Inferior parietal cortex (tissue), 1 donor: ENCODE results near the gene DNAH3.
"Not testable (repeated sequence)": the region's sequence is repeated elsewhere in the genome, so short reads cannot be mapped to it uniquely, and the experiment has no call there.

Source experiments
- DNase-seq: peaks from one replicate; pipeline ENCODE4 v3.0.0-alpha.2; 2016; ENCODE audit errors: extremely low spot score

Gene DNAH3

DNA sequence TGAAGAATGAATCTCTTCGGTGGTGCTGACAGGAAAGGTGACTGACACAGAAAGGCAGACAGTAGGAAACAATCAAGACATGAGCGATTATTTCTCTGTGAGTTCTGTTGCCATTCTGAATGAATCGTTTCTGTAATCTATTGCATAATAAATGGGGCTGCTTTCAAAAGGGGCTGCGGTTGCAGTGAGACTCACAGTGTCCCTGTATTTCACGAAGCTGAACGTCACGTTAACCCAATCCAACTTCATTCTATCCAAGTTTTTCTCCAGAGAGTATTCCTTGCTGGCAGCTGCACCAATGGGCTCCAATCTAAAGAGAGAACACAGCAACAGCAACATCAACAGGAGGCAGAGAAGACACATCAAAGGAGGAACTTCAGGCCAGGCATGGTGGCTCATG is 75.4 kb downstream of the DNAH3 start:
- DNase-seq, result no peak

DNA sequence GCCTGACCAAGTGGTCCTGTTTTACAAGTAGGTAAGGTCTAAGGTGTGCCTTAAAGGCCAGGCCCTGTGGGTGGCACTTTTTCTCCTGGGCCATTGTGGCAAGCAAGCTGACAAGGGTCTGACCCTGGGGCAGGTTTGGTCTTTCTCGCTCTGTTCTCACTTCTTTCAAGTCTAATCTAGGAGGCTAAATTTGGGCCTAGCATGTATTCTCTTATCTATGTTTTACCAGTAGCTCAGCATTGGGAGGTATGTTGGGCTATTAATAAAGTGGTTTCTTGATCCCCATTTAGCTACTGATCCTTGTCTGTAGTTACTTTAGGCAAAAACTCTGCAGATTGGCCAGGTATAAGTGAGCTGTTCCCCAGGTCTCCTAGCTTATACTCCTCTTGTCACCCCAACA is 77.7 kb downstream of the DNAH3 start:
- DNase-seq, result no peak

DNA sequence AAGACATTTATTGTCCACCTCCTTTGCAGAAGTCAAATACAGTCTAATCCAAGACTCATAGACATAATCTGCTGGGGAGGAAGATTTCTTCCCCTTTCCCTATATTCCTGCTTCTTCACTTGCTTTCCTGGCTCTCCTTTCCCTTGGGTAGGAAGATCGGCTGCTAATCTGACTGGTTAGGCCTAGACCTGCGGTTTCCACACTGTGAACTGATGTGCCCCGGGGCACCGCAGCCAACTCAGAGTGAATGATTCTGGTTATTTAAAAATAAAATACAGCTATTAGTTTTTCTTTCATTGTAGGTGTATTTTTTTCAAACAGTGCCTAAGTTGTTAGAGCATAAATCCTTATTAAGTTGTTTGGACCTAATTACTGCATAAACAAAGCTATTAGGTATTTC is 78.9 kb downstream of the DNAH3 start:
- DNase-seq, result no peak

DNA sequence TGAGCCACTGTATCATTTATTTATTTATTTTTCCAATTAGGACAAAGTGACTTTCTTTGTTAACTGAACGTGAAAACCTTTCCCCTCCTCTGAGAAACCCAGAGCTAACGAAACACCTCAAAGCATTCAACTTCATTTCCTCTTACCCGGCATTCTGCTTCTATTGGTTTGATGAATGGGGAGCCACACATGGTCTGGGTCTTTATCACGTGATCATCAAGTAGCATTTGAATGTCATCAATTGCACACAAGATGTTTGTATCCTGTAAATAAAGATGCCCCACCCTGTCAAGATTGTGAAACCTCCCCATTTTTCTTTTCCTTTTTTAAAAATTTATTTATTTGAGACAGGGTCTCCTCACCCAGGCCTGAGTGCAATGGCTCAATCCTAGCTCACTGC is 80.1 kb downstream of the DNAH3 start:
- no peak for DNase-seq

DNA sequence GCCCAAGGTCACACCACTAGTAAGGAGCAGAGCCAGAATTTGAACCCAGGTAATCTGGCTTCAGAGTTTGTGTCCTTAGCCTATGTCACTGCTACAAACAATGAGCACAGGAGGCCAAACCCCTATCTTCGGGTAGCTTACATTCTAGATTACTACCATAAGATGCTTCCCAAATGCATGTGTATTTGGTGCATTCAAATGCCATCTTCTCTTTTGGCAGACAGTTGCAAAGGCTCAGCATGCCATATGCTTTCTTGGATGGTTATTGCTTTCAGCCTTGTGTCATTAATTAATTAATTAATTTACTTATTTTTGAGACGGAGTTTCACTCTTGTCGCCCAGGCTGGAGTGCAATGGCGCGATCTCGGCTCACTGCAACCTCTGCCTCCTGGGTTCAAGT is 80.7 kb downstream of the DNAH3 start:
- DNase-seq, result no peak

DNA sequence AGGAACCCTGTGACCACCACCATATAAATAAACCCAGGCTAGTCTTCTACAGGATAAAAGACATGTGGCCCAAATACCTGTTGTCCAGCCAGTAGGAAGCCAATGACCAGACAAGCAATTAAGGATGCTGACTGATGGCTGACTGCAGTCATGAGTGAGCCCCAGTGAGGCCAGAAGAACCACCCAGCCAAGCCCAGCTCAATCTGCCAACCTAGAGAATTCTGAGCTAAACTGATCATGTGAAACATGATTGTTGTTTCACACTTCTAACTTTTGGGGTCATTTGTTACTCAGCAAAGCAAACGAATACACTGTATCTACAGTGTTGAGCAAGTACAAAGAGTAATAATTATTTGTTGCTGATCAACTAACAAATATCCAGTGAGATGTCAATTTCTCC is 86.4 kb downstream of the DNAH3 start:
- DNase-seq, result no peak

DNA sequence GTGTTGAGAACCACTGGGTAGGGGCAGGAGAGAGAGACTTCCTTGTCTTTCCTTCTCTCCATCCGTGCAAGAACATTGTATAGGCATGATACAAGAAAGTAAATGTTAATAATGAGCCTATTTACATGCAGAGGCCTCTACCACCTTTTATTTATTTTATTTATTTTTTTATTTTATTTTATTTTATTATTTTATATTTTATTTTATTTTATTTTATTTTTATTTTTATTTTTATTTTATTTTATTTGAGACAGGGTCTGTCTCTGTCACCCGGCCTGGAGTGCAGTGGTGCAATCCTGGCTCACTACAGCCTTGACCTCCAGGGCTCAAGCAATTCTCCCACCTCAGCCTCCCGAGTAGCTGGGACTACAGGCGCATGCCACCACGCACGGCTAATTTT is 87.3 kb downstream of the DNAH3 start:
- DNase-seq, result not testable (repeated sequence)

DNA sequence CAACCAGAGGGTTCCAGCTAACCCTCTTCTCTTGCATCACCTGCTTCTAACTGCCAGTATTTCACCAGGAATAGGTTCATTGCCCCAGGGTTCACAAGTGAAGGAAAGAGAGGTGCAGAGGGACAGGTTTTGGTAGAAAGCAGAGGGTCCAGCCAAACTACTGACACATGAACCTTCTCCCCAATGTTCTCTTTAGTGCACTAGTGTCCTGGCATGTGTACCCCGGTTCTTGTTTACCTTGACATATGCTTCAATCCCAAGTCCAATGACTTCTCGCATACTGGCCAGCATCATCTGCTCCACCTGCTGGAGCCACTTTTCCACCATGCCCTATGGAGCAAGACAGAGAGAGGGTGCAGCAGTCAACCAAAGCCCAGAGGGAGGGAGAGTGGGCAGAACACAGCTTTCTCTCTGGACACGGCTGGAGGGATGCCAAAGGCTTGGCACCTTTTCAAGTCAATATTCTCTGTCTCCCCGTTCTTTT is 90.6 kb downstream of the DNAH3 start:
- DNase-seq, result no peak

DNA sequence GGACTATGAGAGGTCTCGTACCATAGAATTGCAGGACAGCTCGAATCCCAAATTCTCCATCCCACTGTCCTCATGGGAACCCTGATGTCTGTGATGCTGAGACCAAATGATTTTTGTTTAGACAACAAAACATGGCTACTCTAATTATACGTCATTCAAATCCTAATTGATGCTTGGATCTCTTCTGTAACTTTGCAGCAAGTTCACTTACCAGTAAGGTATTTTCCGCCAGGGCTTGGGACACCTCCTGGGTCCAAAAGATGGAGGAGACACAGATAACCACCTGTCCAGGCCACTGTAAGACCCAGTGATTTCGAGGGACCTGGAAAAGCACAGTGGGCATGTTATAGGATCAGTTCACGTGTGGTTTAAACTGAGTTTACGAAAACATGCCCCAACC is 92.8 kb downstream of the DNAH3 start:
- no peak for DNase-seq

DNA sequence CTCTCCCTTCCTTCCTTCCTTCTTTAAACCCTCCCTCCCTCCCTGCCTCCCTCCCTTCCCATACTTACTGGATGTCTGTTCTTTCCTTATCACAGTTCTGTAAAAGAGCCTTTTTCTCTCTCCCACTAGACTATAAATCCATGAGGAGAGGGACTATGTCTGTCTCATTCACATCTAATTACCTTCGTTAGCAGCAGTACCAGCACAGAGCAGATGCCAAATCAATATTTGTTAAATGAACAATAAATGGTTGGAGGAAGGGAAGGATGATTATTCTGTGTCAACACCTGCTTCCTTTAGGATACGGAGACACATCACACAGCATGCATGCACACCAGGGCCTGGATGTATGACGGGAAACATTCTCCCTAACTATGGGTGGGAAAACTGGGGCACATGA is 94.2 kb downstream of the DNAH3 start:
- DNase-seq, result no peak

DNA sequence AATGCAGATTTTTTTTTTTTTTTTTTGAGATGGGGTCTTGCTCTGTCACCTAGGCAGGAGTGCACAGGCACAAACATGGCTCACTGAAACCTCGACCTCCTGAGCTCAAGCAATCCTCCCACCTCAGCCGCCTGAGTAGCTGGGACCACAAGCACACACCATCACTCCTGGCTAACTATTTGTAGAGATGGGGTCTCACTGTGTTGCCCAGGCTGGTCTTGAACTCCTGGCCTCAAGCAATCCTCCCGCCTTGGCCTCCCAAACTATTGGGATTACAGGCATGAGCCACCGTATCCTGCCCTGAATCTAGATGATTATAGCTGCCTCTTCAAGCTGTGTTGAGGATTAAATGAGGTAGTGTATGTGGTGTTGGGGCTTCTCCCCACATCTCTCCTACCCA is 94.9 kb downstream of the DNAH3 start:
- DNase-seq, result not testable (repeated sequence)

DNA sequence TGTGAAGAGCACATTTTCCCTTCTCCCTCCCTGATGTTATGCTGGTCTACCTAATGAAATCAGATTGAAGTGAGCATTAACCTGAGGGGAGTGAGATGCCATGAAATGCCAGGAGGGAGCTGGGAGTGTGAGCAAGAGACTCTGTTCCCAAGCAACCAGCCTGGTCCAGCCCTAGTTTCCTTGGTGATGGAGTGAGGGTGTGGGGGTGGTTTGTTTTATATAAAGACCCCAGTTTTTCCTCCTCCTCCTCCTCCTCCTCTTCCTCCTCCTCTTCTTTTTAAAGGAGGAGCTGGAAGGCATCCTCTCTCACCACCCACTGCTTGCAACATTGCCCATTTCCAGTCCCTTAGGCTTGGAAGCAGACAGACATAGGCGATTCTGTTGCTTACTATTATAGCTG is 97.1 kb downstream of the DNAH3 start:
- DNase-seq, result peak; percentile 9

DNA sequence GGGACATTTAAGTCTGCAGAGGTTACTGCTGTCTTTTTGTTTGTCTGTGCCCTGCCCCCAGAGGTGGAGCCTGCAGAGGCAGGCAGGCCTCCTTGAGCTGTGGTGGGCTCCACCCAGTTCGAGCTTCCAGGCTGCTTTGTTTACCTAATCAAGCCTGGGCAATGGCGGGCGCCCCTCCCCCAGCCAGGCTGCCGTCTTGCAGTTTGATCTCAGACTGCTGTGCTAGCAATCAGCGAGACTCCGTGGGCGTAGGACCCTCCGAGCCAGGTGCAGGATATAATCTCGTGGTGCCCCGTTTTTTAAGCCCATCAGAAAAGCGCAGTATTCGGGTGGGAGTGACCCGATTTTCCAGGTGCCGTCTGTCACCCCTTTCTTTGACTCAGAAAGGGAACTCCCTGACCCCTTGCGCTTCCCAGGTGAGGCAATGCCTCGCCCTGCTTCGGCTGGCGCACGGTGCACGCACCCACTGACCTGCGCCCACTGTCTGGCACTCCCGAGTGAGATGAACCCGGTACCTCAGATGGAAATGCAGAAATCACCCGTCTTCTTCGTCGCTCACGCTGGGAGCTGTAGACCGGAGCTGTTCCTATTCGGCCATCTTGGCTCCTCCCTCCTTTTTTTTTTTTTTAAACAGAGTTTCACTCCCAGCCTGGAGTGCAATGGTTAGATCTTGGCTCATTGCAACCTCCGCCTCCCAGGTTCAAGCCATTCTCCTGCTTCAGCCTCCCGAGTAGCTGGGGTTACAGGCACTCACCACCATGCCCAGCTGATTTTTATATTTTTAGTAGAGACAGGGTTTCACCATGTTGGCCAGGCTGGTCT is 102.3 kb downstream of the DNAH3 start:
- DNase-seq, result not testable (repeated sequence)

DNA sequence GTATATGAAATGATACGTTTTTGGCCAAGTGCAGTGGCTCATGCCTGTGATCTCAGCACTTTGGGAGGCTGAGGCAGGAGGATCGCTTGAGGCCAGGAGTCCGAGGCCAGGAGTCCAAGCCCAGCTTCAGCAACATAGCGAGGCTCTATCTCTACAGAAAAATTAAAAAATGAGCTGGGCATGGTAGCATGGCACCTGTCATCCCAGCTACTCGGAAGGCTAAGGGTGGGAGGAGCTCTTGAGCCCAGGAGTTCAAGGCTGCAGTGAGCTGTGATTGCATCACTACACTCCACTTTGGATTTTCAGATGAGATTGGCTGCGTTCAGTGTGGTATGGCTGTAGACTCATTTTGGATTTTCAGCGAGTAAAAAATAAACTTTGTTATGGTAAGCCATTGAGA is 112.4 kb downstream of the DNAH3 start:
- no peak for DNase-seq

DNA sequence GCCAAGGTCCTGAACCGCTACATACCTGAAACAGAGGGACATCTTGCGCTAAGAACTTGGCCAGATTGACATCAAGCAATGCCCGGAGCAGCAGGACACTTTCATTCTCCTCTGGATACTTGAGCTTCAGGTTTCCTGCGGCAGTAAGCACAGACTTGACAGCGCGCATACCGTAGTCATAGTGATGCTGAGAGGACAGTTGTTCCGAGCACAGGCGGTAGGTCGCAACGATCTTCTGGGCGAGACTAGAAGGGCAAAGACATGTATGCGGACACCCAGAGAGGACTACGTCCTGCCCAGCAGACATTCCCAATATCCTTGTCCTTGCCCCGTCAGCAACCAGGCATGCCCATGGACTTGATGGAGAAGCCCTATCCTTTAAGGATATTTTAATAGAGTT is 112.9 kb downstream of the DNAH3 start:
- DNase-seq, result no peak

DNA sequence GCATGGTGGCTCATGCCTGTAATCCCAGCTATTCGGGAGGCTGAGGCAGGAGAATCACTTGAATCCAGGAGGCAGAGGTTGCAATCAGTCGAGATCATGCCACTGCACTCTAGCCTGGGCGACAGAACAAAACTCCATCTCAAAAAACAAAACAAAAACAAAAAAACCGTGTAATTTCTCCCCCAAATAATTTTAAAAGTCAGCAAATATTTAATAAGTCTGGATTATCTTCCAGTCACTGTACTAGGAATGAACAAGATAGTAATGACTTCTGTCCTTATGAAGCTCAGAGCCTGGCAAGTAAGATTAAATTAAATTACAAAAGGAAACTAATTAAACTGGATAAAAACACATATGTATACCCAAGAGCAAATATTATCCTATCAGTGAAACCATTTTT is 113.5 kb downstream of the DNAH3 start:
- no peak for DNase-seq

DNA sequence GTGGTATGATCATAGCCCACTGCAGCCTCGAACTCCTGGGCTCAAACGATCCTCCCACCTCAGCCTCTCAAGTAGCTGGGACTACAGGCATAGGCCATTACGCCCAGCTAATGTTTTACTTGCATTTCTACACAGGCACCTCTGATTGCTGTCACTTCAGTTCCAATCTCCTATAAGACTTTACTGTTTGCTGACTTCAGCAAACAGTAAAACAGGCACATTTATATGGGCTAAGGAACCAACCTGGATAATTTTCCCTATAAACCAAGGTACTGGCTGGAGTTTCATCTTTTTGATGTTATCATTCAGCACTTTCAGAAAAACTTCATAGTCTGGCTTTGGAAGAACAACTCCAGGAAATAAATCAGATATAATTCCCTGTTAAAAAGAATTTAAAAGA is 114.2 kb downstream of the DNAH3 start:
- no peak for DNase-seq

DNA sequence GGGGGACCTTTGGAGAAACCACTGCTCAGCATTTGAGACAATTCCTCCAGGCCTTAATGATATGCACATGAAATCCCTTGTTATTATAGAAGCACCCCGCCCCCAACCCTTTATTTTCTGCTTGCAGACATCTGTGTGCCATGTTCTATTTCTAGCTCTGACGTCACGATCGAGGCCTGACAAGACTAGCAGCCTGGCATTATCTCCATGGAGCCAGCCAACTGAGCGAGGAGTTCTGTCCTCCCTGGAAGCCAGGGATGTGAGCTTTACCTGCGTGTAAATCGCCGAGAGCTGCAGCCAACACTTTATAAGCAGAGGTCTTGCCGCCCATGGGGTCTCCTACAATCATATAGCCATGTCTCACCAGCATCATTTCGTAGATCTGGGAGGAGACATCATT is 116.9 kb downstream of the DNAH3 start:
- no peak for DNase-seq

DNA sequence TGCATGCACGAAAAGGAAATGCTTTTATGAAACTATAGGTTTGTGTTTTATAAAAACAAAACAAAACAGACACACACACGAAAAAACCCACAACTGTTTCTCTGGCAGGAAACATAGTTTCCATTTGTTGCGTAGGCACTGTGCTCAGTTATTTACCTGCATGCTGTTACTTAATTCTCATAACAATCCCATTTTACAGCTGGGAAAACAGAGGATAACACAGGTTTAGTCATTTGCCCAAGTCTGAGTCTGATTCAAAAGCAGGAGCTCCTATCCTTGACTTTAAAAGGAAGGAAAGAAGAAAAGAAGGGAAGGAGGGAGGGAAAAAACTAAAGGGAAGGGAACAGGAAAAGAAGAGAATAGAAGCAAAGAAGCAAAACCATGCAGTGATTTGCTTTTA is 117.4 kb downstream of the DNAH3 start:
- no peak for DNase-seq

DNA sequence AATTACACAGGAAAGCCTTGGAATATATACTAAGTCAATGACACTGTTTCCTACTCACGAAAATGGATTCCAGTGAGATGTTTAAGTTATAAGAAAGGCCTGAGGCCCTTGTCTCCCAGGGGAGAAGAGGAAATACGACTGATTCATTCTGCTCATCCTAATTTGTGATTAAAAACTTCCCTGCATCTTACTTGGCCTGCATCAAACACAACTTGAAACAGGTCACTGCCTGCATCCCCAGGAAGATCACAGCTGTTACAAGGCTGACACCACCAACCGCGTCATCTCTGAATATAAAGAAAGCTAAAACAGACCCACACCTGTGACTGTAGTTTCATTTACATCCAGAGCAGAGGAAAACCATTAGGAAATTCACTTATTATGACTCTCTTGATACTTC is 121.9 kb downstream of the DNAH3 start:
- DNase-seq, result no peak

DNA sequence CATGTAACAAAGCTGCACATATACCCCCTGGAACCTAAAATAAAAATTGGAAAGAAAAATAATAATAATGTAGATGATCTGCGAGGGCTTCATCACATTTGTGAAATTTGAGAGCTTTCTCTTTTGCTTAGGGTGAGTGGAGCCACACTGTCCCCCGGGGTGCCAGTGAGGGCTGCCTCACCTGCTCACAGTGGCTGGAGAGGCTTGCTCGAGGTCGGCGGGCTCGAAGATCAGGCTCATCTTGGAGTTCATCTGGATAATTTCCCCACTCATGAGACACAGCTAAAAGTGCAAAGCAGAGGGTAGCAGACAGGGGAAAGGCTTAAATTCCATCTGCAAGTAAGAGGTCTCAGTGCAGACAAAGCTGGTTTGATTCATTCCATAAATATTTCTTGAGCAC is 123.8 kb downstream of the DNAH3 start:
- DNase-seq, result no peak

DNA sequence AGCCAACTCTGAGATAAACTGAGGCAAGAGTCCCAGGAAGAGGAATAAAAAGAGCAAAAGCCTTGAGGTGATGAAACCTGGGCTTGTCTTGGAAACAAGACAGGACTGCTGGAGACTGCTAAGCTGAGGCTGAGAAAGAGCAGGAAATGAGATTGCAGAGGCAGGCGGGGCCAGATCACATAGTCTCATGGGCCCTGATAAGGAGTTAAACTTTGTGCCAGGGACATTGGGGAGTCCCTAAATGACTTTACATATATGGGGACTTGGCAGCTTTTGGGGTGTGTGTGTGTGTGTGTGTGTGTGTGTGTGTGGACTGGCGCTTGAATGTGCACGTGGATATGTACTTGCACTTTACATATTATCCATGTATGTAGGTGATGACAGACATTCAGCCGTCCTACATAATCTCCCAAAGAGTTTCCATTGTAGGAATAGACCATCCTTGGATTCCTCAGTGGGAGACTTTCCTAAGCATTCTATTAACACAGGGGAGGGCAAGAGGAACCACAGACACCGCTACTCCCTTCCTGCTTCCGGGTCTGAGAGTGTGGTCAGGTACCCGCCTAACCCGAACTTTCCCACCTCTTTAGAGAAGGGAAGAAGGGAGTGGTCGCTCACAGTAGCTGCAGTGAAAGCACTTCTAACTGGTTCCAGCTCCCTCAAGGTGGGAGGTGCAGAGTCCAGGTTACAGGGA is 127.0 kb downstream of the DNAH3 start:
- no peak for DNase-seq

DNA sequence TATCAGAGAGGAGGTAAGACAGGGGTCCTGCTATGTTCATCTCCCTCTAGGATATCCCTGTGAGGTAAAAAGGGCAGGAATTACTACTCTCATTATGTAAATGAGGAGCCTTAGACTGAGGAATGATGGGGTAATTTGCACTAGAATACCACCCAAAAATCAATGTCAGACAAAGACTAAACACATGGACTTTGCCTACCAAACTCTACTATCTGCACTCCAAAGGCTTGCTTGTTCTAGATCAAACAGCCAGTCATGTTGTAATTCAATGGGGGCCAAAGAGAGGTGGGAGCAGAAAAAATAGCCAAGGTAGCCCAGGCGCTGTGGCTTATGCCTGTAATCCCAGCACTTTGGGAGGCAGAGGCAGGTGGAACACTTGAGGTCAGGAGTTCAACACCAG is 129.3 kb downstream of the DNAH3 start:
- no peak for DNase-seq
